ENCODE results near the gene UBTF. TPM values are rescaled to one million over a fixed set of nuclear protein-coding genes. Genes with fewer than 3 reads are reported as not detected.
A peak's percentile ranks its signal among the peaks of the same experiment; 100 is the strongest.

The UBTF gene
- total RNA-seq, 1 donor from 2014 or later = 23.7 TPM

- no peak overlapping the region for H3K9ac ChIP-seq
- H3K9me3 Mint-ChIP-seq = peaks cover 4% of the 10 kb centered on the region
- no peak overlapping the region for H3K4me3 Mint-ChIP-seq
- no peaks in the 10 kb centered on the region for H3K4me1 ChIP-seq
- H3K27me3 ChIP-seq = no peaks in the 10 kb centered on the region
- DNase-seq (ENCODE audit: low spot score) = no peak
- H3K4me2 ChIP-seq = no peak overlapping the region
- H3K4me3 ChIP-seq = no peak overlapping the region
- peak overlapping the region; percentile 48 for H3K27ac Mint-ChIP-seq
- H3K9me3 ChIP-seq (ENCODE audit: low read depth) = no peaks in the 10 kb centered on the region
- H3K36me3 Mint-ChIP-seq = peaks cover 3% of the 10 kb centered on the region
- no peaks in the 10 kb centered on the region for H3K79me2 ChIP-seq (ENCODE audit: low read depth)
- no peaks in the 10 kb centered on the region for H3K36me3 ChIP-seq
- TF ChIP-seq EZH2 (IDR thresholded peaks at IDR 0.05) = no peak
- TF ChIP-seq, protein P1, sequence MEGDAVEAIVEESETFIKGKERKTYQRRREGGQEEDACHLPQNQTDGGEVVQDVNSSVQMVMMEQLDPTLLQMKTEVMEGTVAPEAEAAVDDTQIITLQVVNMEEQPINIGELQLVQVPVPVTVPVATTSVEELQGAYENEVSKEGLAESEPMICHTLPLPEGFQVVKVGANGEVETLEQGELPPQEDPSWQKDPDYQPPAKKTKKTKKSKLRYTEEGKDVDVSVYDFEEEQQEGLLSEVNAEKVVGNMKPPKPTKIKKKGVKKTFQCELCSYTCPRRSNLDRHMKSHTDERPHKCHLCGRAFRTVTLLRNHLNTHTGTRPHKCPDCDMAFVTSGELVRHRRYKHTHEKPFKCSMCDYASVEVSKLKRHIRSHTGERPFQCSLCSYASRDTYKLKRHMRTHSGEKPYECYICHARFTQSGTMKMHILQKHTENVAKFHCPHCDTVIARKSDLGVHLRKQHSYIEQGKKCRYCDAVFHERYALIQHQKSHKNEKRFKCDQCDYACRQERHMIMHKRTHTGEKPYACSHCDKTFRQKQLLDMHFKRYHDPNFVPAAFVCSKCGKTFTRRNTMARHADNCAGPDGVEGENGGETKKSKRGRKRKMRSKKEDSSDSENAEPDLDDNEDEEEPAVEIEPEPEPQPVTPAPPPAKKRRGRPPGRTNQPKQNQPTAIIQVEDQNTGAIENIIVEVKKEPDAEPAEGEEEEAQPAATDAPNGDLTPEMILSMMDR (IDR thresholded peaks at IDR 0.05) = no peak
- no peak for TF ChIP-seq EZH2phosphoT487 (IDR thresholded peaks at IDR 0.05)
- peaks cover 7% of the 10 kb centered on the region for H3K27me3 Mint-ChIP-seq (ENCODE audit: insufficient read depth, low read depth)
- H3K4me1 Mint-ChIP-seq = no peaks in the 10 kb centered on the region
- no peaks in the 10 kb centered on the region for H3F3A ChIP-seq (ENCODE audit: low read depth)
- no peak overlapping the region for H2AFZ ChIP-seq (replicated peaks)
- no peaks in the 10 kb centered on the region for H4K20me1 ChIP-seq (ENCODE audit: low read depth)
- no peak overlapping the region for H3K27ac ChIP-seq
These were observed 16.1 kb upstream of the UBTF start for GRCh38 chr17:44235583-44235936.

- Histone ChIP-seq H3K4me2 (no peak overlapping the region), H3F3A (ENCODE audit: low read depth) (no peaks in the 10 kb centered on the region), H3K27ac (no peak overlapping the region), H3K27me3 (no peaks in the 10 kb centered on the region), H3K4me3 (no peak overlapping the region), H3K4me1 (no peaks in the 10 kb centered on the region), H2AFZ (replicated peaks) (no peak overlapping the region), H3K79me2 (ENCODE audit: low read depth) (no peaks in the 10 kb centered on the region), H3K36me3 (no peaks in the 10 kb centered on the region), H3K9me3 (ENCODE audit: low read depth) (no peaks in the 10 kb centered on the region), H3K9ac (no peak overlapping the region), H4K20me1 (ENCODE audit: low read depth) (no peaks in the 10 kb centered on the region)
- Mint-ChIP-seq H3K27ac (no peak overlapping the region), H3K36me3 (peaks cover 3% of the 10 kb centered on the region), H3K9me3 (peaks cover 4% of the 10 kb centered on the region), H3K4me3 (no peak overlapping the region), H3K27me3 (ENCODE audit: insufficient read depth, low read depth) (peaks cover 12% of the 10 kb centered on the region), H3K4me1 (no peaks in the 10 kb centered on the region)
- TF ChIP-seq, protein P1 (IDR thresholded peaks at IDR 0.05) = no peak
- TF ChIP-seq EZH2 (IDR thresholded peaks at IDR 0.05) (no peak), EZH2phosphoT487 (IDR thresholded peaks at IDR 0.05) (no peak)
- no peak for DNase-seq (ENCODE audit: low spot score)
These were observed 14.1 kb upstream of the UBTF start for GRCh38 chr17:44233582-44233981.

- H3K4me1 Mint-ChIP-seq = no peaks in the 10 kb centered on the region
- peaks cover 17% of the 10 kb centered on the region for H3K27me3 Mint-ChIP-seq (ENCODE audit: insufficient read depth, low read depth)
- H3K4me1 ChIP-seq = no peaks in the 10 kb centered on the region
- H3K79me2 ChIP-seq (ENCODE audit: low read depth) = no peaks in the 10 kb centered on the region
- H3K9ac ChIP-seq = no peak overlapping the region
- H3K9me3 Mint-ChIP-seq = peaks cover 4% of the 10 kb centered on the region
- H3K4me2 ChIP-seq = no peak overlapping the region
- TF ChIP-seq EZH2phosphoT487 (IDR thresholded peaks at IDR 0.05) (no peak), EZH2 (IDR thresholded peaks at IDR 0.05) (no peak)
- TF ChIP-seq, protein P1 (IDR thresholded peaks at IDR 0.05) = no peak
- H2AFZ ChIP-seq (replicated peaks) = no peak overlapping the region
- H3F3A ChIP-seq (ENCODE audit: low read depth) = no peaks in the 10 kb centered on the region
- no peak overlapping the region for H3K27ac ChIP-seq
- peaks cover 3% of the 10 kb centered on the region for H3K36me3 Mint-ChIP-seq
- no peaks in the 10 kb centered on the region for H3K36me3 ChIP-seq
- no peak overlapping the region for H3K4me3 Mint-ChIP-seq
- no peaks in the 10 kb centered on the region for H3K9me3 ChIP-seq (ENCODE audit: low read depth)
- H3K27ac Mint-ChIP-seq = no peak overlapping the region
- no peaks in the 10 kb centered on the region for H4K20me1 ChIP-seq (ENCODE audit: low read depth)
- no peaks in the 10 kb centered on the region for H3K27me3 ChIP-seq
- no peak for DNase-seq (ENCODE audit: low spot score)
- no peak overlapping the region for H3K4me3 ChIP-seq
These were observed 12.6 kb upstream of the UBTF start for GRCh38 chr17:44232061-44232460.

All from neural progenitor cell (in vitro differentiated cells).